Right lobe of liver (tissue), 4 donors: ENCODE results near the gene PAM16.

Experiments
- CTCF ChIP-seq, 4 donors: fragments of 200-600 bp in 3 of 4; fragments of 450-650 bp in 1 of 4; IDR thresholded peaks; one replicate each; pipeline versions ENCODE4 v1.5.1 to v1.8.0; 2016 to 2022; ENCODE audit warnings: antibody characterized with exemption in 4 of 4, mild to moderate bottlenecking in 2 of 4
- POLR2A ChIP-seq: fragments of 450-650 bp; IDR thresholded peaks from one replicate; pipeline ENCODE4 v1.6.1; 2017; ENCODE audit warnings: antibody characterized with exemption, mild to moderate bottlenecking
- donor health status: DM: no; HTN: no; CAD: no.
- donor health status: DM: no; HTN: no; CAD: no.
- donor health status: DM: no; HTN: yes; CAD: no.

- TF ChIP-seq CTCF (IDR thresholded peaks at IDR 0.05) (no peak), POLR2A (no peak)
Observed at GRCh38 chr16:4298761-4299522, 52.2 kb downstream of the PAM16 start.
